Measurements from ENCODE around the gene MALSU1. TPM values are rescaled to one million over a fixed set of nuclear protein-coding genes. Genes with fewer than 3 reads are reported as not detected.
A peak's percentile ranks its signal among the peaks of the same experiment; 100 is the strongest.

MALSU1 gene
- total RNA-seq, 4 donors from 2014 or later, result 35.7 to 80.2 (median 41.7) TPM

- H3K4me1 ChIP-seq, result no peaks in the 10 kb centered on the region
- peak; percentile 33 to 83 for TF ChIP-seq CTCF (IDR thresholded peaks at IDR 0.05)
- no peak for TF ChIP-seq EP300 (IDR thresholded peaks at IDR 0.05)
- H3K36me3 ChIP-seq, result peaks cover 80% of the 10 kb centered on the region
- no peak overlapping the region for H3K4me3 ChIP-seq
- DNase-seq (ENCODE audit: low spot score in 2 of 2), result no peak
- no peaks in the 10 kb centered on the region for H3K27me3 ChIP-seq
- WGBS, result 19% methylated on average over 7 of the region's 7 CpGs
- H3K27ac ChIP-seq, result no peak overlapping the region
- no peaks in the 10 kb centered on the region for H3K9me3 ChIP-seq
Observed at GRCh38 chr7:23261843-23262452, 37.2 kb upstream of the MALSU1 start.

GRCh38 chr7:23264916-23265458, 34.2 kb upstream of the MALSU1 start:
- H3K36me3 ChIP-seq, result peaks cover 80% of the 10 kb centered on the region
- H3K27ac ChIP-seq, result no peak overlapping the region
- no peak overlapping the region for H3K4me3 ChIP-seq
- H3K4me1 ChIP-seq, result no peaks in the 10 kb centered on the region
- TF ChIP-seq EP300 (IDR thresholded peaks at IDR 0.05), result no peak
- no peak for TF ChIP-seq POLR2AphosphoS5 (IDR thresholded peaks at IDR 0.05)
- no peak for TF ChIP-seq CTCF (IDR thresholded peaks at IDR 0.05)
- no peak for TF ChIP-seq POLR2A (IDR thresholded peaks at IDR 0.05)
- no peaks in the 10 kb centered on the region for H3K9me3 ChIP-seq
- DNase-seq (ENCODE audit: low spot score in 2 of 2), result no peak
- no peaks in the 10 kb centered on the region for H3K27me3 ChIP-seq
- WGBS, result 76% methylated on average over 7 of the region's 7 CpGs

- Histone ChIP-seq H3K9me3 (no peaks in the 10 kb centered on the region), H3K27ac (no peak overlapping the region), H3K27me3 (no peaks in the 10 kb centered on the region), H3K4me1 (no peaks in the 10 kb centered on the region), H3K36me3 (peaks cover 79% of the 10 kb centered on the region), H3K4me3 (no peak overlapping the region)
- TF ChIP-seq EP300 (IDR thresholded peaks at IDR 0.05) (no peak), POLR2A (IDR thresholded peaks at IDR 0.05) (no peak), POLR2AphosphoS5 (IDR thresholded peaks at IDR 0.05) (no peak), CTCF (IDR thresholded peaks at IDR 0.05) (no peak)
- no peak for DNase-seq (ENCODE audit: low spot score in 2 of 2)
- WGBS, result 81% methylated on average over 2 of the region's 2 CpGs
Observed at GRCh38 chr7:23266918-23267317, 32.2 kb upstream of the MALSU1 start.

- Histone ChIP-seq H3K4me1 (no peaks in the 10 kb centered on the region), H3K36me3 (peaks cover 84% of the 10 kb centered on the region), H3K4me3 (no peak overlapping the region), H3K27me3 (no peaks in the 10 kb centered on the region), H3K27ac (no peak overlapping the region), H3K9me3 (no peaks in the 10 kb centered on the region)
- no peak for TF ChIP-seq POLR2AphosphoS5 (IDR thresholded peaks at IDR 0.05)
- no peak for TF ChIP-seq EP300 (IDR thresholded peaks at IDR 0.05)
- no peak for DNase-seq (ENCODE audit: low spot score in 2 of 2)
- 91% methylated on average over 2 of the region's 2 CpGs for WGBS
Observed at GRCh38 chr7:23267357-23267756, 31.8 kb upstream of the MALSU1 start.

- DNase-seq (ENCODE audit: low spot score in 2 of 2), result no peak
- Histone ChIP-seq H3K36me3 (peaks cover 84% of the 10 kb centered on the region), H3K27me3 (no peaks in the 10 kb centered on the region), H3K4me1 (no peaks in the 10 kb centered on the region), H3K27ac (no peak overlapping the region), H3K9me3 (no peaks in the 10 kb centered on the region), H3K4me3 (no peak overlapping the region)
- TF ChIP-seq EP300 (IDR thresholded peaks at IDR 0.05), result no peak
- no peak for TF ChIP-seq CTCF (IDR thresholded peaks at IDR 0.05)
- no peak for TF ChIP-seq POLR2A (IDR thresholded peaks at IDR 0.05)
- TF ChIP-seq POLR2AphosphoS5 (IDR thresholded peaks at IDR 0.05), result no peak
- 94% methylated on average over 2 of the region's 2 CpGs for WGBS
Observed at GRCh38 chr7:23268167-23268566, 31.0 kb upstream of the MALSU1 start.
